ENCODE results near the gene SEPTIN1. TPM values are rescaled to one million over a fixed set of nuclear protein-coding genes. Genes with fewer than 3 reads are reported as not detected.
"Not testable (repeated sequence)": the region's sequence is repeated elsewhere in the genome, so short reads cannot be mapped to it uniquely, and the experiment has no call there.

SEPTIN1 gene
- total RNA-seq, 4 donors from 2014 or later: 0.65 TPM; not detected in 3

GRCh38 chr16:30397776-30398660 is 15.7 kb upstream of the SEPTIN1 start:
- H3K36me3 ChIP-seq: peaks cover 0 to 17% of the 10 kb centered on the region in 2 donors
- ATAC-seq: no peak
- in situ Hi-C loops (cut with MboI; ENCODE audit: low sequenced_read_pairs in 4 of 4): no loop called here
- H3K4me3 ChIP-seq: no peak overlapping the region
- peaks cover 17 to 26% of the 10 kb centered on the region in 2 donors for H3K4me1 ChIP-seq
- DNase-seq: no peak
- no peaks in the 10 kb centered on the region for H3K27me3 ChIP-seq
- intact Hi-C loops (cut with DNase I; ENCODE audit: low total_unique reads): no loop called here
- H3K9me3 ChIP-seq: no peaks in the 10 kb centered on the region
- no peak overlapping the region for H3K27ac ChIP-seq
- no peak for TF ChIP-seq POLR2A (IDR thresholded peaks at IDR 0.05)
- TF ChIP-seq CTCF (IDR thresholded peaks at IDR 0.05 in 4 of 5, conservative IDR thresholded peaks at IDR 0.05 in 1 of 5): no peak

GRCh38 chr16:30397056-30397455 is 14.7 kb upstream of the SEPTIN1 start:
- peaks cover 17 to 26% of the 10 kb centered on the region in 2 donors for H3K4me1 ChIP-seq
- H3K27me3 ChIP-seq: no peaks in the 10 kb centered on the region
- no peak overlapping the region for H3K27ac ChIP-seq
- no peak for ATAC-seq
- no peak for TF ChIP-seq POLR2A (IDR thresholded peaks at IDR 0.05)
- no peak for TF ChIP-seq CTCF (IDR thresholded peaks at IDR 0.05 in 4 of 5, conservative IDR thresholded peaks at IDR 0.05 in 1 of 5)
- peaks cover 0 to 17% of the 10 kb centered on the region in 2 donors for H3K36me3 ChIP-seq
- H3K9me3 ChIP-seq: no peaks in the 10 kb centered on the region
- intact Hi-C loops (cut with DNase I; ENCODE audit: low total_unique reads) (no loop called here), in situ Hi-C loops (cut with MboI; ENCODE audit: low sequenced_read_pairs in 4 of 4) (no loop called here)
- DNase-seq: no peak
- H3K4me3 ChIP-seq: no peak overlapping the region

GRCh38 chr16:30396627-30397026 is 14.3 kb upstream of the SEPTIN1 start:
- DNase-seq; intact Hi-C loops (cut with DNase I; ENCODE audit: low total_unique reads): not testable (repeated sequence)

GRCh38 chr16:30395992-30396585 is 13.7 kb upstream of the SEPTIN1 start:
- TF ChIP-seq POLR2A (IDR thresholded peaks at IDR 0.05): no peak
- TF ChIP-seq CTCF (IDR thresholded peaks at IDR 0.05 in 4 of 5, conservative IDR thresholded peaks at IDR 0.05 in 1 of 5): no peak
- ATAC-seq (no peak), DNase-seq (no peak)
- intact Hi-C loops (cut with DNase I; ENCODE audit: low total_unique reads) (loop anchor here (1.0 kb wide), 2 partner anchors 11 to 18 kb away; partner anchors contain the start of gene ZNF771), in situ Hi-C loops (cut with MboI; ENCODE audit: low sequenced_read_pairs in 4 of 4) (no loop called here)
- H3K4me3 ChIP-seq: peak overlapping the region; percentile 75 to 86 (median 79)
- no peaks in the 10 kb centered on the region for H3K9me3 ChIP-seq
- no peaks in the 10 kb centered on the region for H3K27me3 ChIP-seq
- H3K36me3 ChIP-seq: peaks cover 0 to 17% of the 10 kb centered on the region in 2 donors
- peaks cover 16 to 25% of the 10 kb centered on the region in 2 donors for H3K4me1 ChIP-seq
- H3K27ac ChIP-seq: peak overlapping the region; percentile 77 to 88 (median 86)

More at GRCh38 chr16:30396627-30397026, 14.3 kb upstream of the SEPTIN1 start:
- Histone ChIP-seq H3K27ac (peak overlapping the region in 1 of 4 donors; percentile 88), H3K36me3 (peaks cover 0 to 17% of the 10 kb centered on the region in 2 donors), H3K4me3 (peak overlapping the region in 2 of 4 donors; percentile 75 to 80), H3K4me1 (peaks cover 17 to 26% of the 10 kb centered on the region in 2 donors)
- H3K27me3 ChIP-seq; in situ Hi-C loops (cut with MboI; ENCODE audit: low sequenced_read_pairs in 4 of 4); H3K9me3 ChIP-seq; ATAC-seq: not testable (repeated sequence)
